Colonic mucosa (tissue), 4 donors: ENCODE data around the gene TBC1D9. TPM values are rescaled to one million over a fixed set of nuclear protein-coding genes. Genes with fewer than 3 reads are reported as not detected.

ENCODE experiments used
- DNase-seq: peaks from one replicate; pipeline ENCODE4 v3.0.0-alpha.2; 2020
- H3K27ac ChIP-seq: fragments of 200-600 bp; one replicate; pipeline ENCODE4 v1.8.0; 2021
- H3K27me3 ChIP-seq: fragments of 200-600 bp; one replicate; pipeline ENCODE4 v1.8.0; 2021
- H3K36me3 ChIP-seq: fragments of 200-600 bp; one replicate; pipeline ENCODE4 v1.8.0; 2021
- H3K4me1 ChIP-seq: fragments of 200-600 bp; one replicate; pipeline ENCODE4 v1.8.0; 2021; ENCODE audit warnings: mild to moderate bottlenecking
- H3K4me3 ChIP-seq: fragments of 200-600 bp; one replicate; pipeline ENCODE4 v1.8.0; 2021
- H3K9ac ChIP-seq, 2 donors: one replicate each; pipeline ENCODE4 v1.7.0; 2013; ENCODE audit warnings: control low read depth in 2 of 2, low read depth in 2 of 2, low read length in 2 of 2
- H3K9me3 ChIP-seq: fragments of 200-600 bp; one replicate; pipeline ENCODE4 v1.8.0; 2021
- CTCF ChIP-seq: fragments of 200-600 bp; IDR thresholded peaks from one replicate; pipeline ENCODE4 v1.8.0; 2022; ENCODE audit warnings: antibody characterized with exemption, mild to moderate bottlenecking
- intact Hi-C: fragments of 100-400 bp; cut with DNase I; formaldehyde crosslinking; loops from one replicate; pipeline ENCODE4 v1.14.1; 2022
- total RNA-seq, 2 donors: library from RNA; stranded (reverse); fragmentation: NEBNext Ultra II Directional in 1 of 2; extraction: Animal tissue kit (Norgen Biotek cat#: 25700) in 1 of 2; gene quantifications; one replicate each; pipeline ENCODE4 v1.2.1, GENCODE V29; 2021
- donor health status: healthy.
- donor health status: DM: no; HTN: no; CAD: no.
- donor health status: DM: no; HTN: no; CAD: no.

TBC1D9 gene
- total RNA-seq, 2 donors from 2014 or later, result 6.8 to 11.6 TPM

- H3K4me3 ChIP-seq, result no peak overlapping the region
- no peaks in the 10 kb centered on the region for H3K9me3 ChIP-seq
- no peak overlapping the region for H3K9ac ChIP-seq
- no peaks in the 10 kb centered on the region for H3K27me3 ChIP-seq
- no peak overlapping the region for H3K27ac ChIP-seq
- no peak for TF ChIP-seq CTCF
- H3K36me3 ChIP-seq, result no peaks in the 10 kb centered on the region
- no peaks in the 10 kb centered on the region for H3K4me1 ChIP-seq
- DNase-seq, result no peak
- intact Hi-C loops, result no loop called here
Measured at GRCh38 chr4:140777894-140778293, 21.7 kb upstream of the TBC1D9 start.

- H3K27me3 ChIP-seq, result no peaks in the 10 kb centered on the region
- no peak for TF ChIP-seq CTCF
- intact Hi-C loops, result no loop called here
- no peaks in the 10 kb centered on the region for H3K36me3 ChIP-seq
- no peaks in the 10 kb centered on the region for H3K9me3 ChIP-seq
- no peak overlapping the region for H3K9ac ChIP-seq
- no peak for DNase-seq
- H3K4me3 ChIP-seq, result no peak overlapping the region
- H3K4me1 ChIP-seq, result no peaks in the 10 kb centered on the region
- no peak overlapping the region for H3K27ac ChIP-seq
Measured at GRCh38 chr4:140777386-140777785, 21.2 kb upstream of the TBC1D9 start.

- Histone ChIP-seq H3K9me3 (no peaks in the 10 kb centered on the region), H3K36me3 (no peaks in the 10 kb centered on the region), H3K4me1 (no peaks in the 10 kb centered on the region), H3K4me3 (no peak overlapping the region), H3K9ac (no peak overlapping the region), H3K27me3 (no peaks in the 10 kb centered on the region), H3K27ac (no peak overlapping the region)
- DNase-seq, result no peak
- intact Hi-C loops, result no loop called here
- no peak for TF ChIP-seq CTCF
Measured at GRCh38 chr4:140776556-140776955, 20.4 kb upstream of the TBC1D9 start.

GRCh38 chr4:140774956-140775355, 18.8 kb upstream of the TBC1D9 start:
- Histone ChIP-seq H3K9me3 (no peaks in the 10 kb centered on the region), H3K27ac (no peak overlapping the region), H3K27me3 (no peaks in the 10 kb centered on the region), H3K4me3 (no peak overlapping the region), H3K4me1 (no peaks in the 10 kb centered on the region), H3K36me3 (no peaks in the 10 kb centered on the region), H3K9ac (no peak overlapping the region)
- intact Hi-C loops, result no loop called here
- DNase-seq, result no peak
- TF ChIP-seq CTCF, result no peak

GRCh38 chr4:140774510-140774909, 18.3 kb upstream of the TBC1D9 start:
- Histone ChIP-seq H3K36me3 (no peaks in the 10 kb centered on the region), H3K9ac (no peak overlapping the region), H3K9me3 (no peaks in the 10 kb centered on the region), H3K27ac (no peak overlapping the region), H3K4me3 (no peak overlapping the region), H3K4me1 (no peaks in the 10 kb centered on the region), H3K27me3 (no peaks in the 10 kb centered on the region)
- intact Hi-C loops, result no loop called here
- DNase-seq, result no peak
- no peak for TF ChIP-seq CTCF

GRCh38 chr4:140769209-140769608, 13.0 kb upstream of the TBC1D9 start:
- Histone ChIP-seq H3K27ac (no peak overlapping the region), H3K27me3 (no peaks in the 10 kb centered on the region), H3K4me1 (no peaks in the 10 kb centered on the region), H3K9ac (no peak overlapping the region), H3K4me3 (no peak overlapping the region), H3K9me3 (no peaks in the 10 kb centered on the region), H3K36me3 (no peaks in the 10 kb centered on the region)
- no peak for DNase-seq
- TF ChIP-seq CTCF, result no peak
- intact Hi-C loops, result no loop called here
